Suppressor macrophage treated with lipopolysaccharide for 4 hours (primary cell): Measurements from ENCODE around the gene RIOK2.

Experiments
- DNase-seq: peaks from one replicate; pipeline ENCODE4 v3.0.0-alpha.2; 2020

RIOK2 gene

GRCh38 chr5:97121848-97122247 lies 61.2 kb downstream of the RIOK2 start:
- no peak for DNase-seq

GRCh38 chr5:97120195-97120594 lies 62.9 kb downstream of the RIOK2 start:
- DNase-seq, result no peak

- no peak for DNase-seq
These were observed 64.0 kb downstream of the RIOK2 start for GRCh38 chr5:97119007-97119390.

GRCh38 chr5:97118261-97119006 lies 64.6 kb downstream of the RIOK2 start:
- DNase-seq, result no peak

GRCh38 chr5:97115932-97116331 lies 67.1 kb downstream of the RIOK2 start:
- no peak for DNase-seq

GRCh38 chr5:97112230-97112629 lies 70.8 kb downstream of the RIOK2 start:
- no peak for DNase-seq

- no peak for DNase-seq
These were observed 71.4 kb downstream of the RIOK2 start for GRCh38 chr5:97111616-97112015.

- DNase-seq, result no peak
These were observed 72.0 kb downstream of the RIOK2 start for GRCh38 chr5:97111004-97111403.
